ENCODE results near the gene PSMB5.

PSMB5 gene

DNA sequence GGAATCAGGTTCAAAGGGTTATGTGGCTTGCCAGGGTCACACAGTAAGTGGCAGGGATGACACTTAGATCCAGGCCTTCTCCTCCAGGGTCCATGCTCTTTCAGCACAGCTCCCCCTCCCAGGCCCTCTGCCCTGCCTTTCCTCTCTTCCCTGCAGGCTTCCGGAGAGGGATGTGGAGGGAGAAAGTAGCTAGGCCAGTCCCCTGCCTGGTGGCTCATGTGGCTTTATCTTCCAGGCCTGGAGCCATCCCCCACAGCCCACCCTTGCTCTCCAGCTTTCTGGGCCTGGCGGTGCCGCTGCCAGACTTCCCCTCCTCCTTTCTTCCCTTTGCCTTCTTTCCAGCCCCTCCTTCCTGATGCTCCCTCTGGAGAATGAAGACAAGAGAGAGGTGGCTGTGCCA, 9.1 kb upstream of the PSMB5 start:
- no peak overlapping the region for H3K4me3 Mint-ChIP-seq
- ATAC-seq (replicated peaks) = no peak
- peaks cover 0 to 4% of the 10 kb centered on the region in 2 donors for H3K36me3 Mint-ChIP-seq
- H3K27ac Mint-ChIP-seq = no peak overlapping the region
- no peaks in the 10 kb centered on the region for H3K9me3 Mint-ChIP-seq
- H3K4me1 Mint-ChIP-seq = no peaks in the 10 kb centered on the region
- peaks cover 8% of the 10 kb centered on the region in 2 donors for H3K27me3 Mint-ChIP-seq
- no peak for DNase-seq

DNA sequence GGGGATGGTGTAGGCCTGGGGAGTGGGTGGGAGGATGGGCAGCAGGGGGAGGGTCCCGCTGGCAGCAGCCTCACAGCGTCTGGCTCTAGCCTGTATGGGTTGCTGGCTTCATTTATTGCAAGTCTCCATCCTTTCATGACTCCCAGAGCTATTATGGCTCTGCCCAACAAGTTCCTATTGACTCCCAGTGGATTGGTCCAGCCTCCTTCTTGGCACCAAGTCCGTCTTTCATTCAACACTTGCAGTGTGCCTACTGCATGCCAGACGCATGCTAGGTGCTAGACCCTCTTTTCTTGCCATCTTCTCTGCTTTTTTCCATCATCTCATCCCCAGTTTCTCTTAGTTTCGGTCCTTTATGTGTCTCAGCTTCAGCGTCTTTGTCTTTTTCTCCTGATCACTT, 8.4 kb upstream of the PSMB5 start:
- ATAC-seq (replicated peaks) = no peak
- Mint-ChIP-seq H3K4me3 (no peak overlapping the region), H3K4me1 (no peaks in the 10 kb centered on the region), H3K27me3 (peaks cover 8% of the 10 kb centered on the region in 2 donors), H3K9me3 (no peaks in the 10 kb centered on the region), H3K36me3 (peaks cover 0 to 4% of the 10 kb centered on the region in 2 donors), H3K27ac (no peak overlapping the region)
- no peak for DNase-seq

DNA sequence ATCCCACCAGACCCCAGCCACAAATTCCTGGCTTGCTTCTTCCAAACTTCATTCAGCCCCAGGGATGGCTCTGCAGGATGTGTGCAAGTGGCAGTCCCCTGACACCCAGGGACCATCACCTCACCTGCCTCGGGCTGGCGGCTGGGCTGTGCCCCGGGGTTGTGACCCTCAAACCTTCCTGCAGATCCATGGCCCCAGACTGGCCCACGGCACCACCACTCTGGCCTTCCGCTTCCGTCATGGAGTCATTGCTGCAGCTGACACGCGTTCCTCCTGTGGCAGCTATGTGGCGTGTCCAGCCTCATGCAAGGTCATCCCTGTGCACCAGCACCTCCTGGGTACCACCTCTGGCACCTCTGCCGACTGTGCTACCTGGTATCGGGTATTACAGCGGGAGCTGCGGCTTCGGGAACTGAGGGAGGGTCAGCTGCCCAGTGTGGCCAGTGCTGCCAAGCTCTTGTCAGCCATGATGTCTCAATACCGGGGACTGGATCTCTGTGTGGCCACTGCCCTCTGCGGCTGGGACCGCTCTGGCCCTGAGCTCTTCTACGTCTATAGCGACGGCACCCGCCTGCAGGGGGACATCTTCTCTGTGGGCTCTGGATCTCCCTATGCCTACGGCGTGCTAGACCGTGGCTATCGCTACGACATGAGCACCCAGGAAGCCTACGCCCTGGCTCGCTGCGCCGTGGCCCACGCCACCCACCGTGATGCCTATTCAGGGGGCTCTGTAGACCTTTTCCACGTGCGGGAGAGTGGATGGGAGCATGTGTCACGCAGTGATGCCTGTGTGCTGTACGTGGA, 7.7 kb upstream of the PSMB5 start, which contains the start of gene PSMB11:
TSS of gene PSMB11 (plus strand) at position 51 of the 804 bp plus-strand sequence. CDS start at position 65, 14 bp downstream.
- H3K36me3 Mint-ChIP-seq = peaks cover 0 to 2% of the 10 kb centered on the region in 2 donors
- H3K4me1 Mint-ChIP-seq = no peaks in the 10 kb centered on the region
- no peaks in the 10 kb centered on the region for H3K9me3 Mint-ChIP-seq
- H3K27ac Mint-ChIP-seq = peak within 1 kb of the TSS; percentile 77
- DNase-seq (no peak), ATAC-seq (replicated peaks) (no peak)
- H3K4me3 Mint-ChIP-seq = no peak within 1 kb of the TSS
- peaks cover 3 to 8% of the 10 kb centered on the region in 2 donors for H3K27me3 Mint-ChIP-seq

DNA sequence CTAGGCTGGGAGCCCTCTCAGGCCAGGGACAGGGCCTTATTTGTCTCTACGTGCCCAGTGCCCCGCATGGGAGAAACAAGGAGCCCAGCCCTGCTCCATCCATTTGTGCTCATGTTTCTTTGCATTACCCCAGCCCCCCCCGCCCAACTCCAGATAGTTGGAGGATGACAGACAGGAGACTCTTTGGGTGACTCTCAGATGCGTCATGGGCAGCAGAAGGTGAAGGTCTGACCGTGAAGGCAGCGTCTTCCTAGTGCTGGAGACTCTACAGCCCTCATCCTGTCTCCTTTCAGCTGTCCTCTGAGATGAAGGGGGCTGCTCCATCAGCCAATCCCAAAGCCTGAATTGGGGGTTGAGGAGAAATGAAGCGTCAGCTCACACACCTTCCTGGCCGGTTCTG, 7.0 kb upstream of the PSMB5 start:
- ATAC-seq (replicated peaks) = no peak
- no peaks in the 10 kb centered on the region for H3K4me1 Mint-ChIP-seq
- no peak overlapping the region for H3K27ac Mint-ChIP-seq
- DNase-seq = no peak
- no peaks in the 10 kb centered on the region for H3K36me3 Mint-ChIP-seq
- H3K9me3 Mint-ChIP-seq = no peaks in the 10 kb centered on the region
- no peak overlapping the region for H3K4me3 Mint-ChIP-seq
- peaks cover 0 to 8% of the 10 kb centered on the region in 2 donors for H3K27me3 Mint-ChIP-seq

DNA sequence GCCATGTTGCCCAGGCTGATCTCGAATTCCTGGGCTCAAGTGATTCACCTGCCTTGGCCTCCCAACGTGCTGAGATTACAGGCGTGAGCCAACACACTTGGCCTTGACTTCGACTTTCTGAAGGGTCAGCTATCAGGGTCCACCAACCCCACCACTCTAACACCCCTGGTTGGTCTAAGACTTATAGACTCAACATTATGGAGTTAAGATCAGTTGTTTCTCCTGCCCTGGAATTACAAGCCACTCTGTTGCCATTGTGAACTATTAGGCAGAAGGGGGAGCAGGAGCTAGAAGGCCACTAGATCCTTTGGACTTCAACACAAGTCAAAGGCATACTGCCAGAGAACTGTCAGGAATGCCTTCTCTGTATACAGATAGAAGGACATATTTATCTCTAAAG, 5.4 kb upstream of the PSMB5 start:
- H3K27me3 Mint-ChIP-seq = peaks cover 0 to 5% of the 10 kb centered on the region in 2 donors
- no peaks in the 10 kb centered on the region for H3K36me3 Mint-ChIP-seq
- H3K4me1 Mint-ChIP-seq = peaks cover 0 to 3% of the 10 kb centered on the region in 2 donors
- H3K9me3 Mint-ChIP-seq = no peaks in the 10 kb centered on the region
- no peak for DNase-seq
- H3K4me3 Mint-ChIP-seq = no peak overlapping the region
- ATAC-seq (replicated peaks) = no peak
- H3K27ac Mint-ChIP-seq = no peak overlapping the region

DNA sequence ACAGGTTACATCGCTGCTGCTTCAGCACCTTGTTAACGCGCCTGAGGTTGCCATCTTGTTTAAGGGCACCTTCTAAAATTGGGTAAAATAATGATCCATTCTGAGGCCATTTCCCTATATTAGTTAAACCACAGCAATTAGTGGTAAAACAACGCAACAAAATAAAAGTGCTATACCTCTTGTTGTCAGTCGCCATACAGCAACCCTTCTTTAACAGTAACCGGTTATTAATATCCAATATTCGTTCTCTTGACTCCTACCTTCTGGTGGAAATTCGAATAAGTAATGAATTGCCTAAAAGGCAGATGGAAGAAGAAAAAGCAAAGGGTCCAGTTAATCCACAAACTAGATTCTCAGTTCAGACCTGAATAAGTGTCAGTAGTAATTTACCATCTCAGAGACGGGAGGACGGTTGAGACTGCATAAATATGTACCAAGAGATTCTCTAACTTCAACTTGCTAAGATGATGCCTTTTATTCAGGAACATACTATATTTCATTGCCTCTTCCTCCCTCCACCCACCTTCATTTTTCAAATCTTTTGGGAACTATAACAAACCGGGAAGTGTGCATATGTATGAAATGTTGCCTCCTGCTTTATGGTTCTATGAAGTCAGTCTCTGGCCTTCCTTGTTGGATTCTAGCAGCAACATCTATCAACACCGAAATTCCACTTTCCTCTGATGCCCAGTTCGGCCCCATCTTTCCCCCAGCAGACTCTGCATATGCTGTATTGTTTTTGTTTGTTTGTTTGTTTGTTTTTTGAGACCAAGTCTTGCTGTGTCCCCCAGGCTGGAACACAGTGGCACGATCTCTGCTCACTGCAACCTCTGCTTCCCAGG, 824 bp upstream of the PSMB5 start:
- Mint-ChIP-seq H3K27ac (peak overlapping the region; percentile 99), H3K27me3 (no peaks in the 10 kb centered on the region), H3K4me1 (peaks cover 11 to 28% of the 10 kb centered on the region in 2 donors), H3K4me3 (peak overlapping the region; percentile 96 to 98), H3K9me3 (no peaks in the 10 kb centered on the region), H3K36me3 (peaks cover 24 to 25% of the 10 kb centered on the region in 2 donors)
- DNase-seq (no peak), ATAC-seq (replicated peaks) (no peak)

DNA sequence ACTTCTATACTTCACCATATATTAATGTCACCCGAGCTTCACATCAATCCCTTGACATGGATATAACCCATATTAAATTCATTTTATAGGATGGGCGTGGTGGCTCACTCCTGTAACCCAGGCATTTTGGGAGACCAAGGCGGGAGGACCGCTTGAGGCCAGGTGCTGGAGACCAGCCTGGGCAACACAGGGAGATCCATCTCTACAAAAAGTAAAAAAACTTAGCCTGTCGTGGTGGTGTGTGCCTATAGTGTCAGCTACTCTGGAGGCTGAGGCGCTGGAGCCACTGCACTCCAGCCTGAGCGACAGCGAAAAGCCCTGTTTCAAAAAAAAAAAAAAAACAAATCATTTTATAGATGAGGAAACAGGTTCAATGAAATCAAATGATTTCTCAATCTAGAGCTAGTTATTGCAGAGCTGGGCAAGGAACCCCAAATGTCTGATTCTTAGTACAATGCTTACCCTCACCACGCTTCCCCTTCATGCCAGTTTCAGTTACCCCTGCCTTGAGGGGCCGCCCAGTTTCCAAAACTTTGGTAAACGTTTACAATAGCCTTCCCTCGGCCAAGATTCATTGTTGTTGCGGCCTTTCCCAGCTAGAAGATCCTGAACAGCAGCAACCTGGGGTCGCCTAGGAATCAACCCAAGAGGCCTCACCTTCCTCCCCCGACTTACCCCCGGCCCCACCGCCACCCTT, 751 bp downstream of the PSMB5 start:
- Mint-ChIP-seq H3K9me3 (no peaks in the 10 kb centered on the region), H3K4me3 (peak overlapping the region; percentile 96 to 98), H3K27ac (peak overlapping the region; percentile 99), H3K4me1 (peaks cover 16 to 34% of the 10 kb centered on the region in 2 donors), H3K36me3 (peaks cover 29 to 31% of the 10 kb centered on the region in 2 donors), H3K27me3 (no peaks in the 10 kb centered on the region)
- ATAC-seq (replicated peaks) (peak; percentile 1 to 5), DNase-seq (peak; percentile 9)

DNA sequence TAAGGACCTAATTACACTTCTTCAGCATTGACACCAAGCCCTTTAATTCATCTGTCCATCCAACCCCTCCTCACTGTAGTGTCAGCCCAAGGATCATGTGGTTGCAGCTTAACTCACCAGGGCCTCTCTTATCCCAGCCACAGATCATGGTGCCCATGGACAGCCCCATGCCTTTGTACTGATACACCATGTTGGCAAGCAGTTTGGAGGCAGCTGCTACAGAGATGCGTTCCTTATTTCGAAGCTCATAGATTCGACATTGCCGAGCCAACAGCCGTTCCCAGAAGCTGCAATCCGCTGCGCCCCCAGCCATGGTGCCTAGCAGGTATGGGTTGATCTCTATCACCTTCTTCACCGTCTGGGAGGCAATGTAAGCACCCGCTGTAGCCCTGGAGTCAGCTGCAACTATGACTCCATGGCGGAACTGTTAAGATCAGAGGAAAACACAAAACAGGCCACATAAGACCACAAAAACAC, 1.4 kb downstream of the PSMB5 start:
- peak overlapping the region; percentile 96 to 98 for H3K4me3 Mint-ChIP-seq
- DNase-seq = no peak
- no peaks in the 10 kb centered on the region for H3K27me3 Mint-ChIP-seq
- no peaks in the 10 kb centered on the region for H3K9me3 Mint-ChIP-seq
- H3K36me3 Mint-ChIP-seq = peaks cover 33 to 36% of the 10 kb centered on the region in 2 donors
- no peak for ATAC-seq (replicated peaks)
- H3K4me1 Mint-ChIP-seq = peaks cover 19 to 39% of the 10 kb centered on the region in 2 donors
- H3K27ac Mint-ChIP-seq = peak overlapping the region; percentile 84

DNA sequence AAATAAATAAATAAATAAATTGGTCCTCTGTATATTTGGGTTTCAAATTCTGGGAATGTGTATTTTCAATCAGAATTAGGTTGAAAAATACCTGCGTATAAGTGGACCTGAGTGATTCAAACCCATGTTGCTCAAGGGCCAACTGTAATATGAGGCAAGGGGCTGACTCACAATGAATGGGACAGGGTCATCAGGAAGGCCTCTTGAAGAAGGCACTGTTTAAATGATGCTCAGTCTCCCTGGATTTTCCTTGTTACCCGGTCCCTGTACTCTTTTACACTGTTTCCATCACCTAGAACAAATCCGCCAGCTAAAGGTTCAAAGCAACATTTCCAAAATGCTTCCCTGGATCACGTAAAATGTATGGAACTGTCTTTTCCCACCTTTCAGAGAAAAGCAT, 3.8 kb downstream of the PSMB5 start:
- ATAC-seq (replicated peaks) = no peak
- H3K4me1 Mint-ChIP-seq = peaks cover 25 to 51% of the 10 kb centered on the region in 2 donors
- H3K4me3 Mint-ChIP-seq = no peak overlapping the region
- DNase-seq = no peak
- no peaks in the 10 kb centered on the region for H3K9me3 Mint-ChIP-seq
- peaks cover 39 to 47% of the 10 kb centered on the region in 2 donors for H3K36me3 Mint-ChIP-seq
- no peak overlapping the region for H3K27ac Mint-ChIP-seq
- no peaks in the 10 kb centered on the region for H3K27me3 Mint-ChIP-seq

DNA sequence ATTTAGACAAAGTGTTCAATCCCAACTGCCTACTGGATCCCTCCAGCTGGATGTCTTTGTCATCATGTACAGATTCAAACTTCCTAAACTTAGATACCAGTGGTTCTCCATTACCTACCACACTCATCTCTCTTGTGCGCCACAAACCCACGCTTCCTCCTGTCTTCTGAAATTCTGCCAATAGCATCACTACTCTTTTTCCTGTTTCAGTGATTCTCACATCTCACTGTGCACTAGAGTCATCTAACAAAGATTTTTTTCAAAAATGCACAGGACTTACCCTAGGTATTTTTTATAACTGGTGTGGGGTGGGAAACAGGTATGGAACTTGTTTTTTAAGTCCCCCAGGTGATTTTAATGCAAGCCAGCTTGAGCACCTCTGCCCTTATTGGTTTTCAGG, 5.9 kb downstream of the PSMB5 start:
- Mint-ChIP-seq H3K27ac (no peak overlapping the region), H3K4me3 (no peak overlapping the region), H3K27me3 (no peaks in the 10 kb centered on the region), H3K9me3 (no peaks in the 10 kb centered on the region), H3K36me3 (peaks cover 54 to 62% of the 10 kb centered on the region in 2 donors), H3K4me1 (peaks cover 34 to 58% of the 10 kb centered on the region in 2 donors)
- no peak for ATAC-seq (replicated peaks)
- no peak for DNase-seq

DNA sequence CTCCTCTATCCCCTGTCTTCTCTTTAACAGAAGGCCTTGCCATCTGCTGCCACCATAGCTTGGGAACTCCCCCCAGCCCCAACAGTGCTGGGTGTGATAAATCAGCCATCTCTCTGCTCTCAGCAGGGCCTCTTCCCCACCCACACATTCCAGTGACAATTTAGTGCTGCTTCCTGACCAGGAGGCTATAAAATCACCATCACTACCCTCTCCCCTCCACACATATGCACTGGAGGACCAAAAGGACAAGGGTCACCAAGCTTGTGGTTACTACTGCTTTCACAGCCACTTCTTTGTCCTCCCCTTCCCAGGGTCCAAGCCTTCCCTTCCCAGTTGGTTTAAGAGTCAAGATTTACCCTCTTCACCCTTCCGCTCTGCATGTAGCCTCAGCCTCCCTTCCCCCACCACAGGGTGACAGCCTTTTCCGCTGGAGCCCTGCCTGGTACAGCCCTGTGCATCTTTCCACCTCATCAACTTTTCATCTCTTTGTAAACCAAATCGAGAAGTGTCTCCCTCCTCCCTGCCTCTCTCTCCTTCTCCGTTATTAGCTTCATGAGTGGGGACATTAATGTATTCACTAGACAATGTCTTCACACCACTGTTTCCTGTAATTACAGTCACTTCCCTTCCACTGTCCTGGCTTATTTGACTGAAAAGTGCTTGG, 9.4 kb downstream of the PSMB5 start:
- Mint-ChIP-seq H3K27ac (peak overlapping the region; percentile 81), H3K36me3 (peaks cover 41 to 63% of the 10 kb centered on the region in 2 donors), H3K27me3 (no peaks in the 10 kb centered on the region), H3K4me1 (peaks cover 31 to 46% of the 10 kb centered on the region in 2 donors), H3K4me3 (no peak overlapping the region), H3K9me3 (no peaks in the 10 kb centered on the region)
- peak; percentile 12 to 38 for ATAC-seq (replicated peaks)
- DNase-seq = no peak

DNA sequence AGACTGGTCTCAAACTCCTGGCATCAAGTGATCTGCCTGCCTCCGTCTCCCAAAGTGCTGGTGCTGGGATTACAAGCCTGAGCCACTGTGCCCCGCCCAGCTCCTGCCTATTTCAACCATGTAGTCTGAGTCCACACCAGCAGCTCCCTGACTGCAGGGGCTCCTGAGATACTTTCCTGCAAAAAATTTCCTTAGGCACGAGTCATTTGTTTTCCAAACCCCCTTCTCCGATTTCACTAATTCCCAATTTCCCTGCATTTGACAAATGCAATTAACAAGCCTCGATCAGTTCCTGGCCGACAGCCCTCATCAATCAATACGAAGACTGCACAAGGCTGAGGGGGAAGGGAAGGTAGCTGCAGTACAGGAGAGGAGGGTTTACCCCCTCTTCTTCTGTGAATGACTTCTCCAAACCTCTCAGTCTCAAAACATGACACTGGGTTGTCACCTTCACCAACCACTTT, 10.1 kb downstream of the PSMB5 start:
- Mint-ChIP-seq H3K27me3 (no peaks in the 10 kb centered on the region), H3K4me3 (no peak overlapping the region), H3K27ac (peak overlapping the region; percentile 33), H3K4me1 (peaks cover 31 to 46% of the 10 kb centered on the region in 2 donors), H3K9me3 (no peaks in the 10 kb centered on the region), H3K36me3 (peaks cover 41 to 63% of the 10 kb centered on the region in 2 donors)
- ATAC-seq (replicated peaks) (peak; percentile 21 to 39), DNase-seq (no peak)

DNA sequence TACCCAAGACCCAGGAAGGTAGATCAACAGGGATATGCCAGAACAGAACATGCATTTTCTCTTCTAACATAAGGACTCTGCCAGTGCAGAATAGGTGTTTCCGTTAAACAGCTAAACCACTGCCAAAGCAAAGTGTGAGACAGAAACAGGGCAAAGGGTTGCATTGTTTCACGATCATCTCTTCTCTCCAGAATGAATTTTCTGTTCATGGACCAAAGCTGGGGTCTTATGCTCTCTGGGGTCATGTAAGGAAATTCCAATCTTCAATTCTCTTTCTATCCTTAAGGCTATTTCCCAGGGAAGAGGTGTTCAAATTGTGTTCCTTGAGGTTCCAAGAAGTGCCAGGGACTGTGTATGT, 10.9 kb downstream of the PSMB5 start:
- Mint-ChIP-seq H3K27ac (no peak overlapping the region), H3K9me3 (no peaks in the 10 kb centered on the region), H3K36me3 (peaks cover 34 to 55% of the 10 kb centered on the region in 2 donors), H3K4me1 (peaks cover 24 to 38% of the 10 kb centered on the region in 2 donors), H3K27me3 (no peaks in the 10 kb centered on the region), H3K4me3 (no peak overlapping the region)
- ATAC-seq (replicated peaks) = no peak
- no peak for DNase-seq

Measured in stimulated activated naive B cell treated with anti-CD40 and anti-IgM and Interleukin-4, amounts not matched to agents 10 μg/mL and 1 μg/mL and 100 μg/mL, for 72 hours (primary cell).